Measurements from ENCODE around the gene CHRM5. TPM values are rescaled to one million over a fixed set of nuclear protein-coding genes. Genes with fewer than 3 reads are reported as not detected.

The CHRM5 gene
- total and polyA plus RNA-seq, 4 donors, result not detected

DNA sequence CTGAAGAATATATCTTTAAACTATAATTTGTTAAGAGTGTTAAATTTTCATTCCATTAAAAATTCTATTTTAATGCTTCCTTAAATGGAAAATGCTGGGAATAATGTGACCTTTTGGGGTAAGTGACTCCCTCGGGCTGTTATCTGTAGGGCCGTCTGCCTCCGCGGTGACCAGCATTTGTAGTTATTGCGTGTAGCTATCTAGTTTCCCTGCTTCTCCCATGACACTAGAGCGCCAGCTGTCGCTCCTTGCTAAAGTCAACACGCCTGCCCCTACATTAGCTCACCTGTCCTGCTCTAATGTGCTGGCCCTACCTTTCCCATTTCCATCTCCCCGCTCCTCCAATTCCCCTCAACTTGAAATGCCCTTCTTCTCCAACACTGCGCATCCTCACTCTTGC lies 12.4 kb upstream of the CHRM5 start:
- intact Hi-C loops (cut with DNase I), result no loop called here
- Histone ChIP-seq H3K9me3 (ENCODE audit: control insufficient read depth, low read length) (no peaks in the 10 kb centered on the region), H3K27me3 (ENCODE audit: control insufficient read depth in 1 of 2, insufficient read depth in 2 of 2, low read length in 1 of 2) (no peaks in the 10 kb centered on the region), H3K27ac (ENCODE audit: low read depth in 1 of 2, low read length in 2 of 2) (no peak overlapping the region), H3K4me3 (ENCODE audit: low read length in 2 of 2) (no peak overlapping the region), H3K36me3 (ENCODE audit: control insufficient read depth in 1 of 2, insufficient read depth in 2 of 2, low read length in 1 of 2) (no peaks in the 10 kb centered on the region), H3K4me1 (ENCODE audit: control insufficient read depth in 1 of 2, insufficient read depth in 2 of 2, low read length in 2 of 2) (peaks cover 0 to 2% of the 10 kb centered on the region in 2 donors)
- 74 to 77% methylated on average over 10 of the region's 10 CpGs for WGBS, 2 donors
- ATAC-seq (ENCODE audit: low FRiP score), result no peak
- no peak for DNase-seq

DNA sequence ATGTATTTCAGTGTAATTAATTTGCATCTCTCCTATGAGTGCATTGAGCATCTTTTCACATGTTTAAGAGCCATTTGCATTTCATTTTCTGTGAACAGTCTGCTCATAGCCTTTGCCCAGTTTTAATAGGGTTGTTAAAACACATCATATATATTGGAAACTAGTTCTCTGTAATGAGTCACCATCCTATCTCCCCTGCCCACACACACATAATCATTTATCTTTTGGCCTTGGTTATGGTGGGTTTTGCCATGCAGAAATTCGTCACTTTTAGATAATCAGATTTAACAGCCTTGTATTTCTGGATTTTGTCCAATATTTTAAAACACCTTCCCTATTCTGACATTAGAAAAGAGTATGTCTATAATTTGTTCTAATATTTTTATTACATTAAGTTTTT lies 11.9 kb upstream of the CHRM5 start:
- Histone ChIP-seq H3K4me1 (ENCODE audit: control insufficient read depth in 1 of 2, insufficient read depth in 2 of 2, low read length in 2 of 2) (peaks cover 0 to 2% of the 10 kb centered on the region in 2 donors), H3K27me3 (ENCODE audit: control insufficient read depth in 1 of 2, insufficient read depth in 2 of 2, low read length in 1 of 2) (no peaks in the 10 kb centered on the region), H3K4me3 (ENCODE audit: low read length in 2 of 2) (no peak overlapping the region), H3K36me3 (ENCODE audit: control insufficient read depth in 1 of 2, insufficient read depth in 2 of 2, low read length in 1 of 2) (no peaks in the 10 kb centered on the region), H3K27ac (ENCODE audit: low read depth in 1 of 2, low read length in 2 of 2) (no peak overlapping the region), H3K9me3 (ENCODE audit: control insufficient read depth, low read length) (no peaks in the 10 kb centered on the region)
- intact Hi-C loops (cut with DNase I), result no loop called here
- WGBS, 2 donors, result 4 to 5% methylated on average over 1 of the region's 1 CpG
- no peak for DNase-seq
- ATAC-seq (ENCODE audit: low FRiP score), result no peak

DNA sequence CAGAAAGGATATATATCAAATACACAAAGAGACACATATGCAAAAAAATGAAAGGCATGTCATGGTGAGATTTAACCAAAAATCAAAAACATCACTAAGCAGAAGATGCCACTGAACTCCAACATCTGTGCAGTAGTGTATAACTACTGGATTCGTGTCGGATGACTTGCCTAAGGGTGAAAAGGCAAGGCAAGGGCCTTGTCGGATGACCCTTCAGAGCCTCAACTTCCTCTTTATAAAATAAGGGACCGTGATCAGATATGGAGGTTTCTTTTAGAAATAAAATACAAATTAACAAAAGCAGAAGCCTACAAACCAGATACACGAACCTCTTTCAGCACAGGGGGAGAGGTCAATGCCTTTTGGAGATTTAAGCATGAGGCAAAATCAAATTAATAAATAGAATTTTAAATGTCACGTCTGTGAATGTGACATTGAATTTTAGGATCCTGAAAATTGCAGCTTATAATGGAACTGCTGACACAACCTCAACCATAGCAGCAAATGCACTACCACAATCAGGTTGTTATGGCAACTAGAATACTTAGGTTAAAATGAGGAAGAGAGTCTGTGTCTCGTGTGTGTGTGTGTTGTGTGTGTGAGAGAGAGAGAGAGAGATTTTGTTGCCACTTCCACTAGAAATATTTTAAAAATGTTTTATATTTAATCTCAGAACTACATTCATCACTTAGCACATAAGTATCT lies 8.3 kb upstream of the CHRM5 start:
- no peaks in the 10 kb centered on the region for H3K27me3 ChIP-seq (ENCODE audit: control insufficient read depth in 1 of 2, insufficient read depth in 2 of 2, low read length in 1 of 2)
- no peaks in the 10 kb centered on the region for H3K9me3 ChIP-seq (ENCODE audit: control insufficient read depth, low read length)
- DNase-seq (no peak), ATAC-seq (ENCODE audit: low FRiP score) (no peak)
- H3K4me1 ChIP-seq (ENCODE audit: control insufficient read depth in 1 of 2, insufficient read depth in 2 of 2, low read length in 2 of 2), result peaks cover 0 to 2% of the 10 kb centered on the region in 2 donors
- H3K27ac ChIP-seq (ENCODE audit: low read depth in 1 of 2, low read length in 2 of 2), result no peak overlapping the region
- 88 to 90% methylated on average over 7 of the region's 7 CpGs for WGBS, 2 donors
- H3K36me3 ChIP-seq (ENCODE audit: control insufficient read depth in 1 of 2, insufficient read depth in 2 of 2, low read length in 1 of 2), result no peaks in the 10 kb centered on the region
- intact Hi-C loops (cut with DNase I), result no loop called here
- H3K4me3 ChIP-seq (ENCODE audit: low read length in 2 of 2), result no peak overlapping the region

DNA sequence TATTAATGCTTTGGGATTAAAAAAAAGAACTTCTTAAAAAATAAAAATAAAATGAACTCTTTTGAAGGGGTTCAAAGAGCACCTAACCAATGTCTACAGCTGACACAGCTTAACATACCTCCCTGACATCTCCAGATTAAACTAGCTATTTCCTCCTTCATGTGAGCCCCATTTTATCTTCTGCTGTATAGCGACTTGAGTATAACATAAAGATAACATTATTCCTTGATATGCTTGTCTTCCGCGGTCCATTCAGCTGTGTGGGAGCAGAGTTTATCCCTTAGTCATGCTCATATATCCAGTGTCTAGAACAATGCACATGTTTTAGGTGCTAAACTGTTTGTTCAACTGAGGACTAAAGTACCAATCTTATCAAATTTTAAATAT lies 7.8 kb upstream of the CHRM5 start:
- Histone ChIP-seq H3K36me3 (ENCODE audit: control insufficient read depth in 1 of 2, insufficient read depth in 2 of 2, low read length in 1 of 2) (no peaks in the 10 kb centered on the region), H3K4me3 (ENCODE audit: low read length in 2 of 2) (no peak overlapping the region), H3K4me1 (ENCODE audit: control insufficient read depth in 1 of 2, insufficient read depth in 2 of 2, low read length in 2 of 2) (peaks cover 0 to 2% of the 10 kb centered on the region in 2 donors), H3K27ac (ENCODE audit: low read depth in 1 of 2, low read length in 2 of 2) (no peak overlapping the region), H3K9me3 (ENCODE audit: control insufficient read depth, low read length) (no peaks in the 10 kb centered on the region), H3K27me3 (ENCODE audit: control insufficient read depth in 1 of 2, insufficient read depth in 2 of 2, low read length in 1 of 2) (no peaks in the 10 kb centered on the region)
- ATAC-seq (ENCODE audit: low FRiP score) (no peak), DNase-seq (no peak)
- WGBS, 2 donors, result 45 to 59% methylated on average over 3 of the region's 3 CpGs
- intact Hi-C loops (cut with DNase I), result no loop called here

DNA sequence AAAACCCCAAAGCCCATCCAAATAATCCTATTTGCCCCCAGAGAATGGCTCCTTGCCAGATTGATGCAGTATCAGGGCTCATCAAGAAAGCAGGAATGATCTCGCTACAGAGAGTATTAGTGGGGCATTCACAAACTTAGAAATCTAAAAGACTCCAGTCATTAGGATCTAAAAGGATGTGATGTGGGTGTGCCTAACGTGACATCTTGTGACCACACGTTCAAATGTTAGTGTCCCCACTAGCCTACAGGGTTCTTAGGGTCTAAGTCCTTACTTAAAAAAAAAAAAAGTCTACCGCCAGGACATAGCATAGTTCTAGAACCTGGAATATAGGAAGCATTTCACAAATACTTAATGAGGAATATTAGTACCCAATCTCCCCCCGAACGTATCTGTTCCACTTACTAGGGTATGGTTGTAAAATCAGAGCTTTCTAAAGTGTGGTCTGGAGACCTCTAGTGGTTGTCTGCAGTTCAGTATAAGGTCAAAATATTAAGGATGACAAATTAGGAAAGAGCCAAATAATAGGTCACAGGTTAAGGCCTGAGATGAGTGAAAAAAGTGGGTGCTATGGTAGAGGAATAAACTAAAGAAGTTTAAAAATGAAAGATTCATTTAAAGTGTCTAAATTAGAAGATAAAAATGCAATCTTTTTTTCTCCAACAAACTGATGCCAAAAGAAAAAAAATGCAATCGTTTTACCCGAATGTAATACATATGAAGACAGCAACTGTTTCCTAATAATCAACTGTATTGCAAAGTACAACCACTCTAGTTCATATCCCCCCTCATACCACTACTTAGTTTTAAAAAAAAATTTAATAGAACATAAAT lies 4.2 kb upstream of the CHRM5 start:
- 59 to 62% methylated on average over 8 of the region's 8 CpGs for WGBS, 2 donors

DNA sequence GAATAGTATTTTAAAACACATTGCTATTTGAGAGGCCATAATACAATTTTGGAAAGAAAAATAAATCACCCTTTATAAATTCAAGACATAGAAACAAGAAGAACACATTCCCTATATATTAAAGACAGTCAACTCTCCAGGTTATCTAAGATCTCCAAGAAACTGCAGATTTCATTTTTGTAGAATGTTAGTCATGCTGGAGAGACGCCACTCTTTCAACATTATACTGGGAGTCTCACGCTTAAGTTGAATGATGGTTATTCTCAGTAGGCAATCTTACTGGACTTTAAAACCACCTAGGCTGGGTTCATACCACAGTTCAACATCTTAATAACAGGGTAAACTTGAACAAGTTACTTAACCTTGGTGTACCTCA lies 3.6 kb upstream of the CHRM5 start:
- WGBS, 2 donors, result 55 to 61% methylated on average over 2 of the region's 2 CpGs
- no peaks in the 10 kb centered on the region for H3K9me3 ChIP-seq (ENCODE audit: control insufficient read depth, low read length)
- H3K4me3 ChIP-seq (ENCODE audit: low read length in 2 of 2), result no peak overlapping the region

More for the DNA sequence above, 4.2 kb upstream of the CHRM5 start:
- Histone ChIP-seq H3K27me3 (ENCODE audit: control insufficient read depth in 1 of 2, insufficient read depth in 2 of 2, low read length in 1 of 2) (no peaks in the 10 kb centered on the region), H3K4me3 (ENCODE audit: low read length in 2 of 2) (no peak overlapping the region), H3K9me3 (ENCODE audit: control insufficient read depth, low read length) (no peaks in the 10 kb centered on the region), H3K4me1 (ENCODE audit: control insufficient read depth in 1 of 2, insufficient read depth in 2 of 2, low read length in 2 of 2) (no peaks in the 10 kb centered on the region), H3K27ac (ENCODE audit: low read depth in 1 of 2, low read length in 2 of 2) (no peak overlapping the region), H3K36me3 (ENCODE audit: control insufficient read depth in 1 of 2, insufficient read depth in 2 of 2, low read length in 1 of 2) (no peaks in the 10 kb centered on the region)
- no peak for DNase-seq
- intact Hi-C loops (cut with DNase I), result no loop called here
- ATAC-seq (ENCODE audit: low FRiP score), result no peak

DNA sequence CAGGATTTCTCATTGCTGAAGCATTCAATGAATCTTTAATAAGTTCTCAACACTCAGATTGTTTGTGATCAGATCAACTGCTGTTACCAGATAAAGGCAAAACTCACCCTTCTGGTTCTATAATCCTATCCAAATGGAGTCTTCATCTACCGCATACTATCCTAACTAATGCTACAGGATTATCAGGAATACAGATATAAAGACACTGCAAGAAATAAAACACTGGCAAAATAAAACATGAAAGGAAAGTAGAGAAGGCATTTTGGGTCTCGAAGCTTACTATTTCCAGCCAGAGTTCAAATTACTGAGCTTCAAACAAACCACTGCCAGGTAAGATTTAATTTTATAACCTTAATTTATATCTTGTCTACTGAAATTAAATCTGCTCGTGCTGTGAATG lies 524 bp downstream of the CHRM5 start:
- Histone ChIP-seq H3K9me3 (ENCODE audit: control insufficient read depth, low read length) (no peaks in the 10 kb centered on the region), H3K4me1 (ENCODE audit: control insufficient read depth in 1 of 2, insufficient read depth in 2 of 2, low read length in 2 of 2) (no peaks in the 10 kb centered on the region), H3K4me3 (ENCODE audit: low read length in 2 of 2) (no peak overlapping the region), H3K36me3 (ENCODE audit: control insufficient read depth in 1 of 2, insufficient read depth in 2 of 2, low read length in 1 of 2) (no peaks in the 10 kb centered on the region), H3K27me3 (ENCODE audit: control insufficient read depth in 1 of 2, insufficient read depth in 2 of 2, low read length in 1 of 2) (no peaks in the 10 kb centered on the region), H3K27ac (ENCODE audit: low read depth in 1 of 2, low read length in 2 of 2) (no peak overlapping the region)
- WGBS, 2 donors, result 86 to 90% methylated on average over 3 of the region's 3 CpGs
- ATAC-seq (ENCODE audit: low FRiP score), result no peak
- no peak for DNase-seq
- intact Hi-C loops (cut with DNase I), result no loop called here

More for the DNA sequence above, 3.6 kb upstream of the CHRM5 start:
- DNase-seq (no peak), ATAC-seq (ENCODE audit: low FRiP score) (no peak)
- no peaks in the 10 kb centered on the region for H3K27me3 ChIP-seq (ENCODE audit: control insufficient read depth in 1 of 2, insufficient read depth in 2 of 2, low read length in 1 of 2)
- no peaks in the 10 kb centered on the region for H3K4me1 ChIP-seq (ENCODE audit: control insufficient read depth in 1 of 2, insufficient read depth in 2 of 2, low read length in 2 of 2)
- H3K27ac ChIP-seq (ENCODE audit: low read depth in 1 of 2, low read length in 2 of 2), result no peak overlapping the region
- H3K36me3 ChIP-seq (ENCODE audit: control insufficient read depth in 1 of 2, insufficient read depth in 2 of 2, low read length in 1 of 2), result no peaks in the 10 kb centered on the region
- intact Hi-C loops (cut with DNase I), result no loop called here

DNA sequence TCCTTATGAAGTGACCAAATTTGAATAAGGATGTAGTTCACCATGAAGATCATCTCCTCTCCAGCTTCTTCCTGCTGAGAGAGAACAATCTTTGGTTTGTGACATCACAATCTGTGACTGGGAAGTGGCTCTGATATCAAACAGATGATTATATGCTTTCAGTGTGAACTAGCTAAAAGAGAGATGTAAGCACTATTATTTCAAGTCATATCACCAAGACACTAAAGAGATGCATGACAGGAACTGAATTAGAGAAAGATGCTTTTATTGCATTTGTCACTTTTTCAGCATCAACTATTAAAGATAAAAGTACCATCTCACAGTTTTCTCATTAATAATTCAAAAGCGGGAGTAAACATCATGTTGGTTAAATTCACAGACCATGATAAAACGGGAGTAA lies 3.5 kb downstream of the CHRM5 start:
- H3K4me3 ChIP-seq (ENCODE audit: low read length in 2 of 2), result no peak overlapping the region
- intact Hi-C loops (cut with DNase I), result no loop called here
- no peak for ATAC-seq (ENCODE audit: low FRiP score)
- no peaks in the 10 kb centered on the region for H3K36me3 ChIP-seq (ENCODE audit: control insufficient read depth in 1 of 2, insufficient read depth in 2 of 2, low read length in 1 of 2)
- no peak overlapping the region for H3K27ac ChIP-seq (ENCODE audit: low read depth in 1 of 2, low read length in 2 of 2)
- H3K4me1 ChIP-seq (ENCODE audit: control insufficient read depth in 1 of 2, insufficient read depth in 2 of 2, low read length in 2 of 2), result no peaks in the 10 kb centered on the region
- H3K27me3 ChIP-seq (ENCODE audit: control insufficient read depth in 1 of 2, insufficient read depth in 2 of 2, low read length in 1 of 2), result no peaks in the 10 kb centered on the region
- WGBS, 2 donors, result 93 to 96% methylated on average over 2 of the region's 2 CpGs
- no peak for DNase-seq
- H3K9me3 ChIP-seq (ENCODE audit: control insufficient read depth, low read length), result no peaks in the 10 kb centered on the region

DNA sequence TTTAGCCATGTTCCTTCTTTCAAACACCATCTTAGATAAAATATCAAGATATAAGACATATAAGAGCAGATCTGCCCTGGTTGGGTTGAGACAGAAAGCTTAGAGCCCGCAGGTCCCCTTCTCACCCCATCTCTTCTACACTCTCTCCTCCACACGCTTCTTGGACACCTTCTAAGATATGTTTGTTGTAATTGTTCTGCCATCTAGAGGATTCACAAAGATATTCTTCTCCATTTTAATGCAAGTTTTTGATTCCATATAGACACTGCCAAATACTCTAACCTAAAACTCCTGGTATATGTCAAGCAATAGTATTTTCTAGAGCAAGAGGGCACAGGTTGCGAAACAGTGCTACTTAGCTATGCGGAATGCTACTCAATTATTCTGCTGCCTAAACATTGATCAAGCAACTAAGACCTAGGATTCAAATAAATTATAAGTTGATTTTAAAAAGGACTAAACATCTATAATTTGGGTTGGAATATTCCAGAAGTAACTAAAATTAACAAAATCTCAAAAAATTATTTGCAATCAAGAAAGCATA lies 6.8 kb downstream of the CHRM5 start:
- intact Hi-C loops (cut with DNase I), result no loop called here
- peaks cover 0 to 2% of the 10 kb centered on the region in 2 donors for H3K4me1 ChIP-seq (ENCODE audit: control insufficient read depth in 1 of 2, insufficient read depth in 2 of 2, low read length in 2 of 2)
- ATAC-seq (ENCODE audit: low FRiP score) (no peak), DNase-seq (no peak)
- no peak overlapping the region for H3K4me3 ChIP-seq (ENCODE audit: low read length in 2 of 2)
- no peaks in the 10 kb centered on the region for H3K36me3 ChIP-seq (ENCODE audit: control insufficient read depth in 1 of 2, insufficient read depth in 2 of 2, low read length in 1 of 2)
- no peaks in the 10 kb centered on the region for H3K27me3 ChIP-seq (ENCODE audit: control insufficient read depth in 1 of 2, insufficient read depth in 2 of 2, low read length in 1 of 2)
- WGBS, 2 donors, result 89 to 90% methylated on average over 4 of the region's 4 CpGs
- no peaks in the 10 kb centered on the region for H3K9me3 ChIP-seq (ENCODE audit: control insufficient read depth, low read length)
- no peak overlapping the region for H3K27ac ChIP-seq (ENCODE audit: low read depth in 1 of 2, low read length in 2 of 2)
